ENCODE measurements around the gene NOL9. TPM values are rescaled to one million over a fixed set of nuclear protein-coding genes. Genes with fewer than 3 reads are reported as not detected.
"Not testable (repeated sequence)": the region's sequence is repeated elsewhere in the genome, so short reads cannot be mapped to it uniquely, and the experiment has no call there.

The NOL9 gene
- total RNA-seq, 4 donors from 2014 or later: 18.2 to 45.2 (median 24.7) TPM

- DNase-seq (ENCODE audit: low spot score): no peak
- TF ChIP-seq CTCF (IDR thresholded peaks at IDR 0.05): no peak
- ATAC-seq (ENCODE audit: low FRiP score): no peak
These were observed 46.2 kb upstream of the NOL9 start for GRCh38 chr1:6600410-6601048.

GRCh38 chr1:6599991-6600390, 45.7 kb upstream of the NOL9 start:
- DNase-seq (ENCODE audit: low spot score); ATAC-seq (ENCODE audit: low FRiP score): not testable (repeated sequence)

GRCh38 chr1:6599141-6599975, 45.0 kb upstream of the NOL9 start:
- no peak for TF ChIP-seq CTCF (IDR thresholded peaks at IDR 0.05)
- DNase-seq (ENCODE audit: low spot score) (no peak), ATAC-seq (ENCODE audit: low FRiP score) (no peak)

GRCh38 chr1:6597777-6598131, 43.4 kb upstream of the NOL9 start:
- DNase-seq (ENCODE audit: low spot score) (no peak), ATAC-seq (ENCODE audit: low FRiP score) (no peak)
- no peak for TF ChIP-seq CTCF (IDR thresholded peaks at IDR 0.05)

- TF ChIP-seq CTCF (IDR thresholded peaks at IDR 0.05): no peak
- ATAC-seq (ENCODE audit: low FRiP score): no peak
- no peak for DNase-seq (ENCODE audit: low spot score)
These were observed 42.8 kb upstream of the NOL9 start for GRCh38 chr1:6596886-6597776.

GRCh38 chr1:6596351-6596750, 42.0 kb upstream of the NOL9 start:
- no peak for DNase-seq (ENCODE audit: low spot score)
- ATAC-seq (ENCODE audit: low FRiP score): no peak
- no peak for TF ChIP-seq CTCF (IDR thresholded peaks at IDR 0.05)

Data from omental fat pad (tissue), 4 donors.